DND-41 (cell line): Measurements from ENCODE around the gene THSD7B.

ENCODE experiments used
- ATAC-seq: fragments of 200-7000 bp; cut with Tn5 transposase; 3 replicates; pipeline ENCODE4 v1.9.1; 2021; ENCODE audit warnings: low read depth; ENCODE audit not compliant: insufficient read depth
- DNase-seq: peaks from one replicate; pipeline ENCODE4 v3.0.0-alpha.2; 2020
- H2AFZ ChIP-seq: 2 replicates; pipeline ENCODE4 v1.6.0; 2012; ENCODE audit warnings: low read depth, low read length
- H3K27ac ChIP-seq: 2 replicates; pipeline ENCODE4 v1.5.1; 2012; ENCODE audit warnings: low read length, inconsistent platforms
- H3K27me3 ChIP-seq: fragments of 200-600 bp; sonication (generic); 2 replicates; pipeline ENCODE4 v1.6.0; 2012; ENCODE audit warnings: low read length, mild to moderate bottlenecking, inconsistent platforms; ENCODE audit not compliant: insufficient read depth, poor library complexity
- H3K36me3 ChIP-seq: 2 replicates; pipeline ENCODE4 v1.5.1; 2012; ENCODE audit warnings: low read length, inconsistent platforms; ENCODE audit not compliant: insufficient read depth
- H3K4me1 ChIP-seq: 2 replicates; pipeline ENCODE4 v1.5.1; 2012; ENCODE audit warnings: mild to moderate bottlenecking, low read length; ENCODE audit not compliant: insufficient read depth
- H3K4me2 ChIP-seq: 2 replicates; pipeline ENCODE4 v1.6.0; 2012; ENCODE audit warnings: mild to moderate bottlenecking, moderate library complexity, low read length, inconsistent platforms; ENCODE audit not compliant: insufficient read depth
- H3K4me3 ChIP-seq, 2 experiments: fragments of 200-600 bp in 1 of 2; shearing (Covaris generic) in 1 of 2; 2 replicates each; pipeline ENCODE4 v1.5.1; 2012 to 2016; ENCODE audit warnings: inconsistent platforms in 2 of 2, low read length in 2 of 2, mild to moderate bottlenecking in 2 of 2, low read depth in 1 of 2, moderate library complexity in 1 of 2
- H3K79me2 ChIP-seq: 2 replicates; pipeline ENCODE4 v1.6.0; 2012; ENCODE audit warnings: low read length, inconsistent platforms; ENCODE audit not compliant: insufficient read depth
- H3K9ac ChIP-seq: 2 replicates; pipeline ENCODE4 v1.6.0; 2012; ENCODE audit warnings: low read depth, mild to moderate bottlenecking, inconsistent platforms, low read length, moderate library complexity
- H3K9me3 ChIP-seq: 2 replicates; pipeline ENCODE4 v1.5.1; 2012; ENCODE audit warnings: low read length, moderate library complexity, mild to moderate bottlenecking, inconsistent platforms; ENCODE audit not compliant: insufficient read depth, severe bottlenecking
- H4K20me1 ChIP-seq: 2 replicates; pipeline ENCODE4 v1.6.0; 2012; ENCODE audit warnings: low read length; ENCODE audit not compliant: insufficient read depth
- EZH2 ChIP-seq: IDR thresholded peaks from 3 replicates; pipeline ENCODE4 v1.6.1; 2012; ENCODE audit warnings: borderline replicate concordance, low read depth, mild to moderate bottlenecking, moderate library complexity, low read length, inconsistent platforms; ENCODE audit not compliant: severe bottlenecking
- TF ChIP-seq, protein P1 (sequence below): IDR thresholded peaks from 2 replicates; pipeline ENCODE4 v1.5.1; 2012; ENCODE audit warnings: borderline replicate concordance, low read length, moderate library complexity, mild to moderate bottlenecking; ENCODE audit not compliant: poor library complexity, severe bottlenecking; ENCODE audit errors: extremely low read depth

The THSD7B gene

DNA sequence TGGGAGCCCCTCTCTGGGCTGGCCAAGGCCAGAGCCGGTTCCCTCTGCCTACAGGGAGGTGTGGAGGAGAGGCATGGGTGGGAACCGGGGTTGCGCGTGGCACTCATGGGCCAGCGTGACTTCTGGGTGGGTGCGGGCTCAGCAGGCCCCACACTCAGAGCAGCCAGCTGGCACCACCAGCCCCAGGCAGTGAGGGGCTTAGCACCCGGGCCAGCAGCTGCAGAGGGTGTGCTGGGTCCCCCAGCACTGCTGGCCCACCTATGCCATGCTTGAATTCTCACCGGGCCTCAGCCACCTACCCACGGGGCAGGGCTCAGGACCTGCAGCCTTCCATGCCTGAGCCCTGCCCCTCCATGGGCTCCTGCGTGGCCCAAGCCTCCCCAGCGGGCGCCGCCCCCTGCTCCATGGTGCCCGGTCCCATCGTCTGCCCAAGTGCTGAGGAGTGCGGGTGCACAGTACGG is 950.4 kb downstream of the THSD7B start:
- Histone ChIP-seq H3K36me3 (no peaks in the 10 kb centered on the region), H3K4me2 (no peak overlapping the region), H3K9ac (no peak overlapping the region), H3K4me1 (no peaks in the 10 kb centered on the region), H3K27ac (no peak overlapping the region), H4K20me1 (no peaks in the 10 kb centered on the region), H3K9me3 (no peaks in the 10 kb centered on the region), H3K79me2 (no peaks in the 10 kb centered on the region), H2AFZ (no peak overlapping the region), H3K27me3 (no peaks in the 10 kb centered on the region), H3K4me3 (no peak overlapping the region)
- DNase-seq, result no peak
- ATAC-seq, result no peak
- TF ChIP-seq, protein P1, sequence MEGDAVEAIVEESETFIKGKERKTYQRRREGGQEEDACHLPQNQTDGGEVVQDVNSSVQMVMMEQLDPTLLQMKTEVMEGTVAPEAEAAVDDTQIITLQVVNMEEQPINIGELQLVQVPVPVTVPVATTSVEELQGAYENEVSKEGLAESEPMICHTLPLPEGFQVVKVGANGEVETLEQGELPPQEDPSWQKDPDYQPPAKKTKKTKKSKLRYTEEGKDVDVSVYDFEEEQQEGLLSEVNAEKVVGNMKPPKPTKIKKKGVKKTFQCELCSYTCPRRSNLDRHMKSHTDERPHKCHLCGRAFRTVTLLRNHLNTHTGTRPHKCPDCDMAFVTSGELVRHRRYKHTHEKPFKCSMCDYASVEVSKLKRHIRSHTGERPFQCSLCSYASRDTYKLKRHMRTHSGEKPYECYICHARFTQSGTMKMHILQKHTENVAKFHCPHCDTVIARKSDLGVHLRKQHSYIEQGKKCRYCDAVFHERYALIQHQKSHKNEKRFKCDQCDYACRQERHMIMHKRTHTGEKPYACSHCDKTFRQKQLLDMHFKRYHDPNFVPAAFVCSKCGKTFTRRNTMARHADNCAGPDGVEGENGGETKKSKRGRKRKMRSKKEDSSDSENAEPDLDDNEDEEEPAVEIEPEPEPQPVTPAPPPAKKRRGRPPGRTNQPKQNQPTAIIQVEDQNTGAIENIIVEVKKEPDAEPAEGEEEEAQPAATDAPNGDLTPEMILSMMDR, result no peak
- TF ChIP-seq EZH2, result no peak

DNA sequence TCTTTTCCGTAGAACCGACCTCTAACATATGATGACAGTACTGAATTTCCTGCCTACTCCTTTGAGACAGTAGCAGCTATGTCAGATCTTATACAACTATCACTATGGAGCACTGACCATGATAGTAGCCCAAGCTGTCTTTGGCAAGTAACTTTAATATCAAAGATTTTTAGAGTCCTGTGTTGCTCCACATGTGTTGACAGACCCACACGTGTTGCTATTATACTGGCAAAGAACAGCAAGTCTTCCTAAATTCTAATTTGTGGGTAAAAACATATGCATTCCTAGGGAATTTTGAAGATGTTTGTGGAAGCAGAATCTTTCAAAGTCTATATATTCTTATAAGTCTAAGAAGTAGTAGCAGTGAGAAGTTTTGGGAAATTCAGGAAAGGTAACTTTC is 953.4 kb downstream of the THSD7B start:
- no peaks in the 10 kb centered on the region for H3K36me3 ChIP-seq
- no peak overlapping the region for H3K4me2 ChIP-seq
- no peak for DNase-seq
- H3K79me2 ChIP-seq, result no peaks in the 10 kb centered on the region
- H3K9me3 ChIP-seq, result no peaks in the 10 kb centered on the region
- TF ChIP-seq EZH2, result no peak
- TF ChIP-seq, protein P1, result no peak
- H4K20me1 ChIP-seq, result no peaks in the 10 kb centered on the region
- H2AFZ ChIP-seq, result no peak overlapping the region
- ATAC-seq, result no peak
- H3K4me3 ChIP-seq, result no peak overlapping the region
- no peak overlapping the region for H3K9ac ChIP-seq
- H3K27me3 ChIP-seq, result no peaks in the 10 kb centered on the region
- no peaks in the 10 kb centered on the region for H3K4me1 ChIP-seq
- no peak overlapping the region for H3K27ac ChIP-seq

- H3K4me1 ChIP-seq, result no peaks in the 10 kb centered on the region
- H2AFZ ChIP-seq, result no peak overlapping the region
- H3K9ac ChIP-seq, result no peak overlapping the region
- no peaks in the 10 kb centered on the region for H3K9me3 ChIP-seq
- TF ChIP-seq, protein P1, result no peak
- H4K20me1 ChIP-seq, result no peaks in the 10 kb centered on the region
- no peak overlapping the region for H3K27ac ChIP-seq
- ATAC-seq (no peak), DNase-seq (no peak)
- no peaks in the 10 kb centered on the region for H3K27me3 ChIP-seq
- no peaks in the 10 kb centered on the region for H3K36me3 ChIP-seq
- no peak overlapping the region for H3K4me3 ChIP-seq
- H3K4me2 ChIP-seq, result no peak overlapping the region
- H3K79me2 ChIP-seq, result no peaks in the 10 kb centered on the region
Observed at GRCh38 chr2:137721733-137722132, 956.4 kb downstream of the THSD7B start.

DNA sequence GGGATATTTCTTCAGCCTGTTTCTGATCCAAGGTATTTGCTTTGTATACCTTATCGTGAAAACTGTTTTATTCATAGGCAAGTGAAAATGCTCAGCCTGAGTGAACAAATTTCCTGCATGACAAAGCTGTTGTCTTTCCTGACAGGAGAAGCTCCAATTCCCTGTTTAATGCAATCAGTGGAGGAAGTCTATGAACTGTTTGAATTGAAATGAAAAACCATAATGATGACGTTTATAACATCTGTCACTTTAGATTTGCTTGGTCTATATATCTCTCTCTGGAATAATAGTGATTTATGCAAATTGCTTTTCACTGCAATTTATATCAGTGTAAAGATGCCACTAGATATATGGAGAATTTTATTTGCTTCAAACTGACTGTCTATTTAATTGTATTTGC is 959.6 kb downstream of the THSD7B start:
- no peak for ATAC-seq
- no peak for DNase-seq
- Histone ChIP-seq H2AFZ (no peak overlapping the region), H3K9ac (no peak overlapping the region), H3K79me2 (no peaks in the 10 kb centered on the region), H3K27me3 (no peaks in the 10 kb centered on the region), H3K9me3 (no peaks in the 10 kb centered on the region), H3K36me3 (no peaks in the 10 kb centered on the region), H3K27ac (no peak overlapping the region), H4K20me1 (no peaks in the 10 kb centered on the region), H3K4me2 (no peak overlapping the region), H3K4me1 (no peaks in the 10 kb centered on the region), H3K4me3 (no peak overlapping the region)
- TF ChIP-seq EZH2, result no peak
- TF ChIP-seq, protein P1, result no peak
